Fibroblast of skin of left quadriceps (primary cell): ENCODE data around the gene MRPL23.

ENCODE experiments used
- DNase-seq, 2 experiments: peaks; one replicate each; pipeline ENCODE4 v3.0.0-alpha.2; 2013; ENCODE audit warnings: low read depth in 2 of 2

The MRPL23 gene

DNA sequence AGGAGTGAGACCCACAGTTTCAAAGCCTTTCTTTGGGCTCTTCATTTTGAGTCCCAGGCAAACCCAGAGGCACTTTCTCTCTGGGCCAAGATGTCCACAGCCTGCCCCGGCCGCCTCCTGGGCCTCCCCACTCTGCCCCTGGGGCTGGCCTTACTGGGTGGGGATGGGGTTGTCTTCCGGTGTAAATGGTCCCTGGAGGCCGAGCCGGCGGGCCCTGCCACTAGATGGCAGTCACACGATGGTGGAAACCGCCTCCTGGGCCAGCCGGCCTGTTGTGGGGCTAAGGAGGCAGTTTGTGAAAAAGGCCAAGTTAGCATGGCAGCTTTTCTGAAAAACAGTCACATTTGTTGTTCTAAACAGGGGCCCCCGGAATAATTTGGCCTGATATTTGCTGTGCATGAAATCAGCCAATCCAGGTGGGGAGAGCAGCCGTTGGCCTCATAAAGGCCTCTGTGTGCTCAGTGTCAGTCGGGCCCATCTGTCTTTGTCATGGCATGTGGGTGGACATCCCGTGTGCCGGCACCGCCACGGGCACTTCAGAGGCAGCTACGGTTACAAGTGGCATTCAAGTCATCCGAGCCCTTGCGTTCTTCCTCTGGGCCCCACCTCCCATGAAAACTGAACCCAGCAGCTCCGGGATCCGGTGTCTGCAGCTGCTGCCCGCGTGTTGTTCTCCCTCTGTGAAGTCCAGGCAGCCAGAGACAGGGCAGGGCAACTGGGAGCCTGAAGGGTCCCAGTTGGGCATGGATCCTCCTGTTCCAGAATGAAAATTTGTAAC, 6.5 kb downstream of the MRPL23 start:
- DNase-seq: no peak

DNA sequence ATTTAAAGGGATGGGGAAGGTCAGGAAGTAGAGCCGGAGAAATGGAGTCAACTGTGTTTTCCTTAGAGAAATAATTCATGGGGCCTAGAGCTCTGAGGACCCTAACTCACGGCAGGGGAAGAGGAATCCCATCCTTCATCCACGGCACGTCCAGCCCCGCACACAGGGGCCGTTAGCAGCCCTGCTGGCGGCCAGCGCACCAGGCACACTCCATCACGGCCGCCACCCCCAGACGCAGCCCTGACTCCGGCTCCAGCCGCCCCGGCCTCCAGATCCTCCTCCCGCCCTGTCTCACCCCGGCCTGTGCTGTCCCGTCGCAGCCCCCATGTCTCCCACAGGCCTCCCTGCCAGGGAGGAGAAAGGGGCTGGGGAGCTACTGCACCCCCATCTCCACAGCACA, 11.2 kb downstream of the MRPL23 start:
- no peak for DNase-seq

DNA sequence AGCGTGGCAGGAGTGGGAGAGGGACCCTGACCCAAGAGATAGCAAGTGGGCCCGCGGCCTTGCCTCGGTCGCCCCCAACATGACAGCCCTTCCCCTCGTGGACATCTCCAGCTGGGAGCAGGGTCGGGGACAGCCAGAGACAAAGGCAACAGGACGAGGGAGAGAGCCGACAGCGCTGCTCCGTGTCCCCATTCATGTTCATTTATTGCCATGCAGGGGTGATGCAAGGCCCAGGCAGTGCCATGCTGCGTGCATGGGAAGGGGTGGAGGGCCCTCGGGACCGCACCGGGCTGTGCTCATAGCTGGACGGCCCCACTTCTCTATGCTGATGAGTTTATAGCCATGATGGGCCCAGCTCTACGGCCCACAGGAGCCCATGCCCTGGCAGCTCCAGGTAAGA, 12.7 kb downstream of the MRPL23 start:
- no peak for DNase-seq

DNA sequence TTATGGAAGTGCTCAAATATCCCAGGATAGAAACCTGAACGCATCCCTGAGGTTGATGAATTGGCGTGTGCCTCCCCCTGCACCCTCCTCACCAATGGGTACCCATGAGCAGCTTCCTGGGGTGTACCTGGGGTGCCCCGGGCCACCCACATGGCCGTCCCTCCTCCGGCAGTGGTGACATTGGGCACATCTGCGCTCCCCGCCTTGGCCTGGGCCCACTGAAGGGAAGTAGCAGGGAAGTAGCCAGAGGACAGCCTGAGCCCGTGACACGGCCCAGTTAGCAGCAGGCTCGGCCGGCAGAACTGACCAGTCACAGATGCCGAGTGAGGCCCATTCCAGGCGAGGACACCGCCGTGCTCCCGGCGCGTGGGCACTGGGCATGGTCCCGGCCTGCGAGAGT, 16.7 kb downstream of the MRPL23 start:
- no peak for DNase-seq

DNA sequence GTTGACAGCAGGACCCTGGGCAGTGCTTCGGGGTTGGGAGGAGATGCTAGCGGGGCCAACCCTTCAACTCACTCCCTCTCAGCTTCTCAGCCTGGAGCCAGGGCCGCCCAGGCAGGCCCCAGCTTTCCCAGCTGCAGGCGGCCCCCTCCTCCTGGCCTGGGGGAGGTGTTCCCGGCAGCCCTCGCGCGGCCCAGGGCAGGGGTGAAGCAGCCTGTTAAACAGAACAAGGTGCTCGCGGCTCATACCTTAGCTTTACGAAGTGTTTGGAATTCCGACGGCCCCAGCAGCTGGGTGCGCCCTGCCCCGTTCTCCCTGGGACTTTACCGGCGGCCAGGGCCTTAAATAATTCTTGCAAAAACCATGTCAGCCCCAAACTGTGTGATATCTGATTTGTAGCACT, 17.2 kb downstream of the MRPL23 start:
- no peak for DNase-seq

DNA sequence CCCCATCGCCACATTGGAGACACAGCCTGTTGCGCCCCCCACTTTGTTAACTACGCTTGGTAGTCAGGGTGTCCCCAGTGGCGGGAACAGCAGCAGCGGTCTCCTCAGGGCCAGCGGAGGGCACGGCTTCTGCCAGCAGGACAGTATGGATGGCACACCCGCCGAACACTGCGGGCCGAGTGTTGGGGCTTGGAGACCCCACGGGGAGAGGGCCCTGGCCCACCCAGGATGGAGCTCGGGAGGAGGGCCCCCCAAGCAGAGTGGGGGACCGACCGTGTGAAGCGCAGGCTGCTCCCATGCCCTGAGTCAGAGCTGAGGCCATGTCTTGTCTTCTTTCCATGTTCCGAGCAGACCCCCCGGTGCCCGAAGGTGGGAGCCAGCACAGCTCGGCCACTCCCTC, 17.8 kb downstream of the MRPL23 start:
- DNase-seq: no peak

DNA sequence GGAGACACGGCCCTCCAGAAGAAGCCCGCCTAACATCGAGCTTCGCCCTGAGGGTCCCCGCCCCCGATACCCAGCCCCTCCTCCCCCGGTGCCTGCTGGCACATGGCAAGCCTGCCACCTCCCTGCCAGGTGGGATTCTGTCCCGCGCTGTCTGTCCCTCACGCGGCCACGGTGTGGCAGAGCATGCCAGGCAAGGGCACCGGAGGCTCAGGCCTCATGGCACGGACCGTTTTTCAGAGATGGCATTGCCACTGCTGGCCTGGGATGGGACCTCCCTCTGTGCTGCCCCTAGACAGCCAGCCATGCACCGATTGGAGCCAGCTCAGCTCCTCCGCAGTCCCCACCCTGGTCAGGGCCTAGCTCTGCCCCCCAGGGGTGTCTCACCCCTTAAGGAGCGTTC, 19.4 kb downstream of the MRPL23 start:
- no peak for DNase-seq

DNA sequence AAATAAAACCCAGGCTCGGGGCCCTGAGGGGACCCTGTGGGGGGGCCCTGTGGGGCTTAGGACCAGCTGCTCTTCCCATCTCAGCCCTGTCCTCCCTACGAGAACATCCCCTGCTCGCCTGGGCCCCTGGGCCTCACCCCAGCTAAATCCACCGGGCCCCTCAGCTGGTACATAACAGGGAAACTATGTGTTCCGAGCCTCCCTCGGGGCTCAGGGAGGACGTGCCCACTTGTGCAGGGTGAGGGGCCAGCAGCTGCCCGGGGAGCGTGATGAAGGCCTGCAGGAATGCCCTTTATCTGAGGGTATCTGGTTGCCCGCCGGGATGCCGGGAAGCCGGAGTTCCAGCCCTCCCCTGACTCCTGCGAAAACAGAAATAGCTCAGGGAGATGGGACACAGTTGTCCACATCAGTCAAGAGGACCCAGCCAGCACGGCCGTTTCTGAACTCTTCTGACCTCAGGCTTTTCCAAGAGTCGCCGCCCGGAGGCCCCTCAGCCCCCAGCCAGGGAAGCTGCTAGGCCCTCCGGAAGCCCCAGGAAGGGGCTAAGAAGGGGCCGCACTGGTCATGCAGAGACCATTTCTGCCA, 20.6 kb downstream of the MRPL23 start:
- DNase-seq: no peak

DNA sequence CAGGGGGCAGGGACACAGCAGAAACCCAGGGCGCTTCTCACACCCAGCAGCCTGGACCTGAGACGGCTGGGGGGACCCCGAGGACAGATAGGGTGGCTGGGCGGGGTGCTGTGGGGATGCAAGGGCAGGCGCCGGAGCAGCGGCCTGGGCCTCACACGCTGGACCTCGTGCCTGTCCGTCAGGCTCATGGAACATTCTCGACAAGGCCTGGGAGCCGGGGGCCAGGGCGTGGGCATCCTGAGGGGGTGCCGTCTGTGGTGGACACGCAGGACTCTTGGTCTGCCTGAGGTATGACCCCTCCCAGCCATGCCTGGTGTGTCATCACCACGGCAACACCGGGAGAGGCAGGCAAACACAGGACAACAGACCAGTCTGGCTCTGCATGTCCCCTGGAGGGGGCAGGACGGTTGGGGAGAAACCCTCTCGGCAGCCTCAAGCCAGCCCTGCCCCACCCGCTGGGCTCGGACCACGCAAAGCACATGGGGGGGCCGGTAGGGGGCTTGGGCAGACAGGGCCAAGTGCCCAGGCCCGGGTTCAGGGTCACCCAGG, 21.4 kb downstream of the MRPL23 start:
- no peak for DNase-seq

DNA sequence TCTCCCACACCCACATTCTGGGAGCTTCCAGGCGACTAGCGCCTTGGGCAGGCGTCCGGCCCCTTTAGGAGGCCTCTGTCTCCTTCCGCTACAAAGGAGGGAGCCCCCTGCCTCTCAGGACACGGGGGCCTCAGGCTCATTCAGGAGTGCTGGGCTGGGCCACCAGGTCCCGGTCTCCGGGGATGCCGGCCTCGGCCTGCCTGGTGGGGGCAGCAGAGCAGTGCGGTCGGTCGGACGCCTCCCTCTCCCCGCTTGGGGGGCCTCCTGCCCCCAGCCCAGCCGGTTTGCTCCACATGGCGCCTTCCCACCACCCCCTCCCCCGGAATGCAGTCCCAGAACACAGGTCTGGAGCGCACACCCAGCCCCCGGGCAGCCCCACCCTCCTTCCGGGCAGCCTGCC, 21.9 kb downstream of the MRPL23 start:
- no peak for DNase-seq

DNA sequence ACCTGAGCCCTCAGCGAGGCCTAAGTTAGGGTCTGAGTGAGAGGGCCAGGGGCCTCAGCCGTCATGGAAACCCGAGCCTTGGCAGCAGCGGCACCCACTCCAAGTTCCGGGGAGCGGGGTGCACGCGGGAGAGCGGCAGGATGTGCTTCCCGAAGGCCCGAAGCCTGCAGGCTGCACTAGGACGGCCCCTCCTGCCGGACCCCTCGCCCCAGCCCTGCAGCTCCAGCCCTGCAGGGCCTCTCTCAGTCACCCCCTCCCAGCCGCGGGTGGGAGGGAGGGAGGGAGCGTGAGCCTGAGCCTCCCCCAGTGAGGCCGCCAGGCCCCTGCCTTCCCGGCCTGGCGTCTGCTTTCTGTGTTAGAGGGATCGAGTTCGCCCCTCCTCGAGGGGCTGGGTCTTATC, 22.6 kb downstream of the MRPL23 start:
- DNase-seq: no peak

DNA sequence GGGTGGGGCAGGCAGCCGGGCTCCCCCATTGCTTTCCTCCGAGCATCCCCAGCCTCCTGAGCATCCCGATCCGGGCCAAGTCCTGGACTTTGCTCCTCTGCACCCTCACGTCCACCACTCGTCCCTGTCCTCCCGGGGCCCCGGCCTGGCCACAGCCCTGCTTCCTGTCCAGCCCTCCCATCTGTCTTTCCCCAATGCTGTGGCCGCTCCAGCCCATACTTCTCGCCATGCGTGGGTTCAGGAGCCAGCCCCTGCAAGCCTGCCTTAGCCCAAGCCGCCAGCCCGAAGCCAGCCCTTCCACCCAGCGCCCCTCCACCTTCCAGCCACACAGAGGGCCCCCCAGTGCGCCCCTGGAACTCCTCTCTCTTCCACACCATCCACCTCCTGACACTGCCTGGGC, 23.8 kb downstream of the MRPL23 start:
- no peak for DNase-seq

DNA sequence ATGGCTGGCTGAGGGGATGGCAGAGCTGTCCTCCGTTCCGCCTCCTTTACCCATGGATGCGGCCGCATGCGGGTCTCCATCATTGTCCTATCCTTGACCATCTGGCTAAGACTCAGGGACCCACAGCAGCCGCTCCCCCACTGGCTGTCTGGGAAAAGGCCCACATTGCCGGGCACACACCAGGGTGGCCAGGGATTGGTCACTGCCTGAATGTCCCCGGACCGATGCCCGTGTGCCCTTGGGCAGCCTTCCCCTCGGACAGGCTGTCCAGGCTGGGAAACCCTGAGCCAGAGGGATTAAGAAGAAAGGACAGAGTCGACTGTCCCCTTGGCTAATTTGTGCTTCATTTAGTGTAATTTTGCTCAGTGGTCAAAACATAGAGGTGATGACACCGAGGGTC, 28.1 kb downstream of the MRPL23 start:
- no peak for DNase-seq

DNA sequence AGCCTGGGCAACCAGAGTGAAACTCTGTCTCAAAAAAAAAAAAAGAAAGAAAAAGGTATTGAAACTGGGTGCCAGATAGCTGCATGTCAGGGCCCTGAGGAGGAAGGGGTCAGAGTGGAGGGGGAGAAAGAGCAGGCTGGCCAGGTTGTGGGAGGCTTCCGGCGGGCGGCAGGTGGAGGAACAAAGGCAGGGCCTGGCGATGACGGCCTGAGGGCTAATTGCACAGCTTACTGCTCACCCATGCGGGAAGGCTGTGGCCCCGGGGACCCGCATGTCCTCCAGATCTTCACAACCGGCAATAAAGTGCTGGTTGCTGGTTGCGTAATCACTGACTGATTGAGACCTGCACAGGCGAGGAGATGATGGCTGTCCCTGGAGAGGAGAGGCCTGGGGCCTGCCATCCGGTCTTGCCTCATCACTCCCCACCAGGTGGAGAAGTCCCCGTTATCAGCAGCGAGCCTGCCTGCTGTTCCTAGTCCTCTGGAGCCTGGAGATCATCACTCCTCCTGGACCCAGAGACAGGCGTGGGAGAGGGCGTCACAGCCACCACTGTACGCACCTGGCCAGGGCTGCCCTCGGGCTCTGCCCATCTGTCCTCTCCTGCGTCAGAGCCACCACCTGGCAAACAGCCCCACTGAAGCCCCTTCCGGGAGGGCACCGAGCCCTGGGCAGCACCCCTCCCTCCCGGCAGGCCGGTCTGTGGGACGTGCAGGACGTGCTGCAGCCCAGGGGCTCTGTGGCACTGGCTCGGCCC, 31.8 kb downstream of the MRPL23 start:
- no peak for DNase-seq

DNA sequence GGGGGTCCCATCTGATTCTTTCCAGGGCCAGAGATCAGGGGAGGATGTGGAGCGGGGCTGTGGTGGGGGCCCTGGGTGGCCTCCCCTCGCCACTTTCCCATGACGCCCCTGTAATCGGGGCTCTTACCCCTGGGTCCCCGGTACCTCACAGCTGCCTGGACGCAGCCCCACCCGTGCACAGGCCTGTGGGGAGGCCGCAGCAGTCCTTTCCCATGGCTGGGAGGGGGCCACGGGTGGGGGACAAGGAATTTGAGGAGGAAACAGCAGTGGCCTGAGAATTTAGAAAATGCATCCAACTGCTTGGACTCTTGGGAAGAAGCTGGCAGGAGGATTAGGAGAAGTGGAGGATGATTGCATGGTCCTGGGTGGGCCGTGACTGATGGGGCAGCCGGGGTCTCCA, 32.5 kb downstream of the MRPL23 start:
- DNase-seq: no peak

DNA sequence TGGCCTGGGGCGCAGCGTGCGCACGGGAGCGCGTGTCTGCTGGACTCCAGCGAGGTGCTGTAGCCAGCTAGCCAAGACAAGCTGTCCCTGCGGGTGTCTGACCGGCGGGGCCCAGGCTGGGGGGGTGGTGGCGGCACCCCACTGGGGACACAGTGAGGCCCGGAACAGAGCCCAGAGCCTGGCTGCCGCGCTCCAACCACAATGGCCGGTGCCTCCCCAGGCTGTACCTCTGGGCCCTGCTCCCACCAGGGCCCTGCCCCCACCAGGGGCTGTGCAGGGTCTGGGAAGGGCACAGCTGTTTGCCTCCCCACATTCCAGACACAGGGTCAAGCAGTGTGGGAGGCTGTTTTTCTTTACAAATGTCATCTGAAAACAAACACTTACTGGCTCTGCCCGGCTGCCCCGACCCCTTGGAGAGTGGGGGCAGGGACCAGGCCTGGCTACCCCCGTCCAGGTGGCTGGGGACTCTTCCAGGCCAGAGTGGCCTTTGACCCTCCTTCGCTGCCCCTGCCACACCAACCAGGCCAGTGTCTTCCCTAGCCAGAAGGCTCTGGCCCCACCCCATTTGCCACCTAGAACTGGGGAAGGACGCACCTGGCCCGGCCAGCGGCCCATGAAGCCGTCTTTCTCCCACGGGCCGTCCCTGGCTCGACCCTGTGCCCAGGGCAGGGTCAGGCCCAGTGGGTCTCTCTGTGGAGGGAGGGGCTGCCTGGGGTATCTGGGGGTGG, 35.9 kb downstream of the MRPL23 start:
- DNase-seq: no peak

DNA sequence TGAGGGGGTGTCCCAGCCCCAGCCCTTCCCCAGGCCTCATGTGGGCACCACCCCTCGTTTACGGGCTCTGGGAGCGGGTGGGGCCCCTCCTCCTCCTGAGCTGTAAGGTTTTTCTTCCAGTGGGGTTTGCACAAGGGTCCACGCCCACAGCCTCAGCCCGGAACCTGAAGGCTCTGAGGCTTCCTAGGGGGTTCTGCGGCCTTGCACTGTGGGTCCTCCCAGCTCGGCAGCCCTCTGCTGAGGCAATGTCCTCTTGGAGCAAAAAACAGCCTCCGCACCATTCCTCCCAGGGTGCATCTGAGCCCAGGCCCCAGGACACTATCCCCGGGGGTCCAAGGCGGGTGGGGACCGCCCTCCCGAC, 36.4 kb downstream of the MRPL23 start:
- DNase-seq: no peak

DNA sequence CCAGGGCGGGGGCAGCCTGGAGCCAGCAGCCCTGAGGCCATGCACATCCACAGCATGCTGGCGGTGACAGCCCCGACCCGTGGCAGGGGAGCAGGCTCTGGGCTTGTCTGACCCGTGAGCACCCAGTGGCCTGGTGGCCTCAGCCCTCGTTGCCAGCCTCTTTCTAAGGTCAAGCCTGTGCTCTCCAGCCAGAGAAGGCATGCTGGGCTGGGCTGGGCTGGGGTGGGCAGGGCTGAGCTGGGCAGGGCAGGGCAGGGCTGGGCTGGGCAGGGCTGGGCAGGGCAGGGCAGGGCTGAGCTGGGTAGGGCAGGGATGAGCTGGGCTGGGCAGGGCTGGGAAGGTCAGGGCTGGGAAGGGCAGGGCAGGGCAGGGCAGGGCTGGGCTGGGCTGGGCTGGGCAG, 39.9 kb downstream of the MRPL23 start:
- no peak for DNase-seq

DNA sequence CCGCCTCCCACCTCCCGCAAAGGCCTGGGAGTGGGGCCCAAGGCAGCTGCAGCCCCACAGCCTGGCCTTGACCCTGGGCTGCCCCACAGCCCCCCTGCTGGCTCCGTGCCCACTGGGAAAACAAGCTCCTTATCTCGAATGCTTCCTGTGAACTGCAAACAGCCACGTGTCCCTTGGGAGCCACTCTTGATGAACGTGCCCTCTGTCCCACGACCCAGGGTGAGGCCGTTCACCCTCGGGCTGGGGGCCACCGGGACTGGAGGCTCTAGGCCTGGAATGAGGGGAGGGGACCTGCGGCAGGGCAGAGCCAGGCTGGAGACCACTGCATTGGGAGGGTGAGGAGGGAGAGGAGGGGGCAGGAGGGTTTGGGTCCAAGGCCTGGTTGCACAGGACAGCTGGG, 41.0 kb downstream of the MRPL23 start:
- DNase-seq: no peak

DNA sequence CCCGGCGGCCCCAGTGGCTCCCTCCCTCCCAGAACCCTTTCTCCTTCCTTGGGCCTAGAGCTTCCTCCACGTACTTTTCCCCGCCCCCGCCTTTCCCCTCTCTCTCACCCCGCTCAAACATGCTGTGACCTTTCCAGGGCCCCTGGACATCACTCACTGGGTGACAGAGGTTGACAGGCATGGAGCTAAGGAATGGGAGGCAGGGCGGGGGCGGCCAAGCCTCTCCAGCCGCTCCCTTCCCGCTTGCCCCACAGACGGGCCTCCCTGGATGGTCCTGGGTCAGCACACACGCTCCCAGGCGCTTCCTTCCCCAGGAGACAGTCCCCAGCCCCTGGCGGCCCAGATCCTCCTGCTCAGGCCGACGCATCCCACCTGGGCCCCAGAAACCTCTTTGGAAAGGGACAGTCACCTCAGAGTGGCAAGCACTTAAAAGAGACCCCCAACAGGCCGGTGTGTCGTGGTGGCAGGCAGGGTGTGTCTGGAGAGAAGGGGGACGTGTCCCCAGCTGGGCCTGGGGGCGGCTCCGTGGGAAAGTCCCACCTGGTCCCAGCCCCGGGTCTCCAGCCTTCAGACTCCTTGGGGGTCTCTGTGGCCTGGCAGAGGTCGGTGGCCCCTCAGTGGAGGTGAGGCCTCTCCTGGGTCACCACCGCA, 41.7 kb downstream of the MRPL23 start:
- DNase-seq: no peak

DNA sequence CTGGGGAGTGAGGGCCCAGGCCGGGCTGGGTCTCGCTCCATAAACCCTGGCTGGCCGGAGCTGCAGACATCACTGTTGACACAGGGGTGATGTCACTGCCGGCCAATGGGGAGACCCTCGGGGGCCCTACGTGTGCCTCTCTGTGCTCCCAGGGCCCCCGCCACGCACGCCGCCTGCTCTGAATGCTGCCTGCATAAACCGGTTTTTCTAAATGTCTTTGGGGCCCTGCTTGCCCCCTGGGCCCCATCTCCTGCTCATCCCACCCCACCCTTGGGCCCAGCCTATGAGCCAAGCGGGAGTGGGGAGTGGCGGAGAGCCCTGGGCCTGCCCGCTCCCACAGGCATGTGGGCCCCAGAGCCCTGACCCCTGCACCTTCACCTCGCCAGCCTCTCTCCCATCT, 42.8 kb downstream of the MRPL23 start:
- no peak for DNase-seq
